Measurements from ENCODE around the gene ZNF14.

DNA sequence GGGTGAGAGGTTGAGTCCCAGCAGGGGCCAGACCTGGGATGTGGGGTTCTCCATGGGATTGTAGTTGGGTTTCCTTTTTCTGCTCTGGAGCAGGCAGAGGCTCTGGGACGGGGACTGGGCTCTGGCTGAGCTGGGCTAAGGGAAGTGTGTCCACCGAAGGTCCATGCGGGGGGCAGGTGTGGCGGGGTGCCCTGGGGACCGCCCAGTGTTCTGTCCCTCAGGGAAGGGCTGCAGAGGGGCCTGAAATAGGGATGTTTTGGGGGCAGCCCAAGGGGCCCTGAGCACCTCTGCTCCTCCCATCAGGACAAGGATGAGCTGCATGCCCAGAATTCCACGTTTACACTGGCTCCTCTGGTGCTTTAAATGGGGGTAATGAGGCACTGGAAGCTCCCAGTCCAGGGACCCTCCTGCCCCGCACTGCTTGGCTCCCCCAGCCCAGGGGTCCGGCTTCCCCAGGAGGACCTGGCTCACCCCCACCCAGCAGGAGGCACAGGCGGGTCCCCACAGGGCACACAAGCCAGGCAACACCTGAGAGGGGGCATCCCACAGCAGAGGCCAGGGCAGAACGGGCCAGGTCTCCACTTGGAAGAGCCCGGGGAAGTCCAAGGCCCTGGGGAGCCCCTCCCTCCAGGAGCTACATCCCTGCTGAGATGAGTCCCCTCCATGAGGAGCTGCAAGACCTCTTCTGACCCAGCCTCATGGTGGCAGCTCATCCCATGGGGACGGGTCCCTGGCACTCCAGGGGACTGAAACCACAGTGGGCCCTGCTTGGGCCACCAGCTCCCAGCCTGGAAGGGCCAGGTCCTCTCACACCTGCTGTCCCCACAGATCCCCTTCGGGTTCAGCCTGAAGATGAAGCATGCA, 14.7 kb upstream of the ZNF14 start:
- TF ChIP-seq POLR2A (IDR thresholded peaks at IDR 0.05; ENCODE audit: low read length) (no peak), GATA1 (IDR thresholded peaks at IDR 0.05; ENCODE audit: low read depth, low read length) (no peak)

Measured in erythroblast (primary cell).